BJ (cell line): ENCODE data around the gene NR1H2. TPM values are rescaled to one million over a fixed set of nuclear protein-coding genes. Genes with fewer than 3 reads are reported as not detected.
A peak's percentile ranks its signal among the peaks of the same experiment; 100 is the strongest.

Experiments used
- CTCF ChIA-PET: fragments of 350-600 bp; formaldehyde crosslinking; extraction: SDS; loops from one replicate; lab custom pipeline; 2021; ENCODE audit warnings: antibody characterized with exemption, inconsistent platforms; lab: Yijun Ruan, JAX
- POLR2A ChIA-PET: fragments of 300-600 bp; sonication (Branson Sonifier 250); formaldehyde crosslinking; extraction: SDS; loops from one replicate; lab custom pipeline; 2021; ENCODE audit warnings: antibody characterized with exemption; lab: Charles Lee
- DNase-seq: peaks from one replicate; pipeline ENCODE4 v3.0.0-alpha.2; 2011; ENCODE audit warnings: low read depth
- H3K27me3 ChIP-seq: 2 replicates; pipeline ENCODE4 v1.6.0; 2011; ENCODE audit warnings: low read length; ENCODE audit not compliant: control insufficient read depth, insufficient read depth
- H3K36me3 ChIP-seq: 2 replicates; pipeline ENCODE4 v1.5.1; 2011; ENCODE audit warnings: low read length; ENCODE audit not compliant: control insufficient read depth, insufficient read depth
- H3K4me3 ChIP-seq: 2 replicates; pipeline ENCODE4 v1.5.1; 2011; ENCODE audit warnings: low read depth, mild to moderate bottlenecking, control low read depth, low read length
- polyA plus RNA-seq: library from polyadenylated mRNA; depleted of rRNA; stranded (reverse); fragments of >200 nt; gene quantifications from 2 replicates; pipeline ENCODE4 v1.2.3, GENCODE V29; 2011
- TF ChIP-seq, protein P1 (sequence below): IDR thresholded peaks from 2 replicates; pipeline ENCODE4 v1.5.1; 2011; ENCODE audit warnings: low read depth, mild to moderate bottlenecking, control low read depth, inconsistent platforms, low read length, moderate library complexity; ENCODE audit not compliant: insufficient read depth

The NR1H2 gene
- polyA plus RNA-seq, 1 experiment: 78.4 TPM

DNA sequence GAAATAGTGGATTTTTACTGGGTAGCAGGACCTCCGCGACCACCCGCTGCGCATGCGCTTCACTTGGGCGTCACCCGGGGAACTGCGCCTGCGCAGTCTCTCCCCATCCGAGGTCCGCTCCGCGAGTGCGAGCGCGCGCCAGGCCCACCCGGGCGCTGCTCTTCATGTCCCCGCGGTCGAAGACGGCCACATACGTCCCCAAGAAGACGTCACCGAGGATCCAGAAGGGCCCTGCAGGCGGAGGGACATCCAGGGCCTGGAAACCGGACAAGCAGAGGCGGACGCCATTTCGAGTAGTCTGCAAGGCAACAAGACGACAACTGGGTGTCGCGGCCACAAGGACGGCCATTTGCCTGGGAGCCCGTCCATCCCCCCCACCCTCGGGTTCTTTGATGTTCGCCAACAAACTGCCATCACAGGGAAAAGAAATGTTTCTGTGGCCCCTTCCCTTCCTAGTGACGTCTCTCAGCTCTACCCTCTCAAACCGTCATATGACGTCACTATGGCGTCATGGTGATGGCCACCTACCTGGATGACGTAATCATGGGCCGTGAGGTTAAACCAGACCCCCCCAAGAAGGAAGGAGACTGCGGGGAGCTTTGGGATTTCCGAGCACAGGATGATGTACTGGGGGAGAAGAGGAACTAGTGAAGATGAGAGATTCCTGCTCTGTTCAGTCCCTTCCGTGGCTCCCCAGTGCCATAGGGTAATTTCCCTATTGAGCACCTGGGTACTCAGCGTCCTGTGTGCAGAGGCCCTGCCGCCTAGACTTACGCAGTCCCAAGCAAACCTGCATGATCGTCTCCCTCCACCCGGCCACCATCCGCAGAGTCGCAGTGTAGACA is 17.6 kb upstream of the NR1H2 start:
- DNase-seq: no peak
- CTCF ChIA-PET: interaction anchor here (0.6 to 3.2 kb wide), 8 partner anchors 9 to 642 kb away, joined by 3 to 79 read pairs (median 8); no protein-coding TSS in a partner anchor
- no peaks in the 10 kb centered on the region for H3K27me3 ChIP-seq

DNA sequence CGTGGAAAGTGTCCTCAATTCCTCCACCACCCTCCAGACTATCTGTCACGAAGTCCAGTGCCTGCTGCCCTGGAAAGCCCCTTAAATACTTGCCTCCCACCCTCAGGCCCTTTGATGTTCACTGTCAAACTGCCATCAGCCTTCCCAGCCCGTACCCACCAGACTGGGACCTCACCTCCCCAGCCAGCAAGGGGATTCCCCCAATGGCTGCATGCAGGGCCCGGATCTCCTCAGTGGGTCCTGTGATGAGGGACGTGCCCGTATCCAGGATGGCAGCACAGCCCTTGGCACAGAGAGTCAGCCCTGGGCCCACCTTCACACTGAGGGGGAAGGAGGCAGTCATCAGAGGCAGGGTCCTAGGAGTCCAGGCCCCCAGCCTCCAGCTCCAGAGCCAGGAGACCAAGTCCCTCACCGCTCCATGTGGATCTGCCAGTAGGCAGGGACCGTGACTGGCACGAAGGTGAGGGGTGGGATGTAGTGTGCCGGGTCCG is 16.9 kb upstream of the NR1H2 start:
- Histone ChIP-seq H3K36me3 (no peaks in the 10 kb centered on the region), H3K4me3 (no peak overlapping the region), H3K27me3 (no peaks in the 10 kb centered on the region)
- DNase-seq: no peak
- TF ChIP-seq, protein P1, sequence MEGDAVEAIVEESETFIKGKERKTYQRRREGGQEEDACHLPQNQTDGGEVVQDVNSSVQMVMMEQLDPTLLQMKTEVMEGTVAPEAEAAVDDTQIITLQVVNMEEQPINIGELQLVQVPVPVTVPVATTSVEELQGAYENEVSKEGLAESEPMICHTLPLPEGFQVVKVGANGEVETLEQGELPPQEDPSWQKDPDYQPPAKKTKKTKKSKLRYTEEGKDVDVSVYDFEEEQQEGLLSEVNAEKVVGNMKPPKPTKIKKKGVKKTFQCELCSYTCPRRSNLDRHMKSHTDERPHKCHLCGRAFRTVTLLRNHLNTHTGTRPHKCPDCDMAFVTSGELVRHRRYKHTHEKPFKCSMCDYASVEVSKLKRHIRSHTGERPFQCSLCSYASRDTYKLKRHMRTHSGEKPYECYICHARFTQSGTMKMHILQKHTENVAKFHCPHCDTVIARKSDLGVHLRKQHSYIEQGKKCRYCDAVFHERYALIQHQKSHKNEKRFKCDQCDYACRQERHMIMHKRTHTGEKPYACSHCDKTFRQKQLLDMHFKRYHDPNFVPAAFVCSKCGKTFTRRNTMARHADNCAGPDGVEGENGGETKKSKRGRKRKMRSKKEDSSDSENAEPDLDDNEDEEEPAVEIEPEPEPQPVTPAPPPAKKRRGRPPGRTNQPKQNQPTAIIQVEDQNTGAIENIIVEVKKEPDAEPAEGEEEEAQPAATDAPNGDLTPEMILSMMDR: no peak
- ChIA-PET CTCF (interaction anchor here (0.9 to 2.8 kb wide), 2 partner anchors 10 to 103 kb away, joined by 4 to 25 read pairs; no protein-coding TSS in a partner anchor), POLR2A (no interaction called here)

More for the DNA sequence above, 17.6 kb upstream of the NR1H2 start:
- Histone ChIP-seq H3K4me3 (peak overlapping the region; percentile 54), H3K36me3 (no peaks in the 10 kb centered on the region)
- POLR2A ChIA-PET: no interaction called here
- TF ChIP-seq, protein P1: no peak

DNA sequence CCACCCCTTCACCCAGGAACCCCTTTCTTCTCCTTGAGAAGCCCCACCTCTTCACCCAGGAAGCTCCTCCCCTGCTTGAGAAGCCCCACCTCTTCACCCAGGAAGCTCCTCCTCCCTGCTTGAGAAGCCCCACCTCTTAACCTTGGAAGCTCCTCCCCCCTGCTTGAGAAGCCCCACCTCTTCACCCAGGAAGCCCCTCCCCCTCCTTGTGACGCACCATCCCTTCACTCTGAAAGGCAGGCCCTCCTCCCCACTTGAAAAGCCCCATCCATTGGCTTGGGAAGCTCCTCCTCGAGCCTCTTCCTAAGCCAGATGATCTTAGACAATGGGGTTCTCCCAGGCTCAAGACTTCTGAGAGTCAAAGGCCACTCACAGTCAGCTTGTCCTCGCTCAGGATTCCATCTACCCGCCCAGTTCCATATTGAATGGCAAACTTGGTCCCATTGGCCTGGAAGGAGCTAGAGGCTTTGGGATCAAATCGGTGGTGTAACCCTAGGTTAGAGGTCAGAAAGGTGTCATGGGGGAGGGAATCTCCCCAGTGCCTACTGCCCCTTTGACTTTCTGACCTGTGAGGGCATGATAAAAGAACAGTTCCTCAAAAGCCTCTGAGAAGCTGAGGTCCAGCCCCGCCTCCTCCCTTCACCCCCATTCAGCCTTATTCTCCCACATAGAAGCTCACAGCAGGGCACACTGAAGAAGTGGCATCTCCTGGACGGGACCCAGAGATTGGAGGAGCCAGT is 14.8 kb upstream of the NR1H2 start:
- DNase-seq: no peak
- Histone ChIP-seq H3K36me3 (no peaks in the 10 kb centered on the region), H3K4me3 (no peak overlapping the region), H3K27me3 (no peaks in the 10 kb centered on the region)
- ChIA-PET POLR2A (no interaction called here), CTCF (interaction anchor here (1.4 to 1.7 kb wide), 3 partner anchors 8 to 54 kb away, joined by 3 to 6 read pairs (median 3); no protein-coding TSS in a partner anchor)
- TF ChIP-seq, protein P1: no peak

DNA sequence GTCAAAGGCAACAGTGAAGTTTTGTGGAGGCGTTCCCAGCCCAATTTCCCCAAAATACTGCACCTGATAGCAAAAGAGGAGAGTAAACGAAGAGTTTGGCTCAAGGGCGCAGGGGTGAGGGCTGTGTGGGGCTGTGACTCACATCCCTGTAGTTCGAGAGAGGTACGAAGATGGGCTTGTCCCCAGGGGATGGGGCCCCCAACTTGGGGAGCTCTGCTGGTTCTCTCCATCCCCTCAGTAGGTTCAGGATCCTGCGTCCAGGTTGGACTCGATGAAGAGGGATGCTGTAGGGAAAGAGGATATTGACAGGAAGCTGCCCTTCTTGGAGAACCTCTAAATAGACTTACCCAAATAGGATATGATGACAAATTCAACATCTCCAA is 14.2 kb upstream of the NR1H2 start:
- POLR2A ChIA-PET: no interaction called here
- H3K27me3 ChIP-seq: no peaks in the 10 kb centered on the region
- DNase-seq: no peak
- H3K4me3 ChIP-seq: no peak overlapping the region
- CTCF ChIA-PET: interaction anchor here (1.4 to 1.7 kb wide), 3 partner anchors 9 to 54 kb away, joined by 3 to 6 read pairs (median 3); no protein-coding TSS in a partner anchor
- TF ChIP-seq, protein P1: no peak
- H3K36me3 ChIP-seq: no peaks in the 10 kb centered on the region
